Erythroblast (primary cell): ENCODE measurements around the gene BICD2.

ENCODE experiments used
- GATA1 ChIP-seq: IDR thresholded peaks from 2 replicates; pipeline ENCODE4 v1.6.1; 2011; ENCODE audit warnings: low read depth, mild to moderate bottlenecking, control low read depth, low read length, moderate library complexity
- POLR2A ChIP-seq: IDR thresholded peaks from 2 replicates; pipeline ENCODE4 v1.6.1; 2011; ENCODE audit warnings: mild to moderate bottlenecking, low read length

GRCh38 chr9:92710368-92710767, 54.3 kb downstream of the BICD2 start:
- no peak for TF ChIP-seq POLR2A
- no peak for TF ChIP-seq GATA1
